H1 (cell line): ENCODE results near the gene SETX. TPM values are rescaled to one million over a fixed set of nuclear protein-coding genes. Genes with fewer than 3 reads are reported as not detected.

Source experiments
- CTCF ChIA-PET: fragments of 300-600 bp; sonication (Branson Sonifier 250); formaldehyde crosslinking; loops from one replicate; lab custom pipeline; 2021; ENCODE audit not compliant: partially characterized antibody; lab: Charles Lee
- POLR2A ChIA-PET: fragments of 300-600 bp; sonication (Branson Sonifier 250); formaldehyde crosslinking; loops from one replicate; lab custom pipeline; 2021; ENCODE audit warnings: inconsistent platforms; ENCODE audit not compliant: partially characterized antibody; lab: Charles Lee
- DNase-seq, 2 experiments: peaks; one replicate each; pipeline versions ENCODE4 v3.0.0 to v3.0.0-alpha.2; 2010 to 2022; ENCODE audit warnings: low spot score in 2 of 2, low read depth in 1 of 2, mixed read lengths in 1 of 2
- FAIRE-seq: peaks from 2 replicates; lab custom pipeline; 2011; peaks lifted over from hg19 to GRCh38; lab: Jason Lieb, UNC
- H2AFZ ChIP-seq: 2 replicates; pipeline ENCODE4 v1.8.1; 2012; ENCODE audit warnings: low read length, inconsistent platforms
- H2AK5ac ChIP-seq: 2 replicates; pipeline ENCODE4 v1.6.1; 2013; ENCODE audit warnings: low read depth, low read length
- H2BK120ac ChIP-seq: replicated peaks from 2 replicates; pipeline ENCODE3; 2013; ENCODE audit warnings: low read depth, low read length, inconsistent platforms
- H2BK12ac ChIP-seq: 2 replicates; pipeline ENCODE4 v1.6.1; 2013; ENCODE audit warnings: low read depth, low read length
- H2BK15ac ChIP-seq: 2 replicates; pipeline ENCODE4 v1.6.1; 2013; ENCODE audit warnings: low read length
- H2BK20ac ChIP-seq: 2 replicates; pipeline ENCODE4 v1.6.1; 2013; ENCODE audit warnings: low read length
- H2BK5ac ChIP-seq: 2 replicates; pipeline ENCODE4 v1.6.1; 2013; ENCODE audit warnings: low read depth, low read length
- H3K14ac ChIP-seq: 2 replicates; pipeline ENCODE4 v1.6.1; 2013; ENCODE audit warnings: inconsistent platforms; ENCODE audit not compliant: insufficient read length
- H3K18ac ChIP-seq: 2 replicates; pipeline ENCODE4 v1.6.1; 2013; ENCODE audit warnings: low read length; ENCODE audit errors: extremely low read depth
- H3K23ac ChIP-seq: 2 replicates; pipeline ENCODE4 v1.6.1; 2013; ENCODE audit warnings: inconsistent platforms; ENCODE audit not compliant: insufficient read length
- H3K23me2 ChIP-seq: 2 replicates; pipeline ENCODE4 v1.6.1; 2013; ENCODE audit warnings: low read depth, low read length
- H3K27ac ChIP-seq: 2 replicates; pipeline ENCODE4 v1.6.1; 2011; ENCODE audit warnings: low read depth, low read length, inconsistent platforms
- H3K27me3 ChIP-seq, 4 experiments: replicated peaks in 1 of 4; 1 replicate in 1 of 4; 2 replicates in 3 of 4; pipeline versions ENCODE4 v1.6.1 to v1.8.1; 2011 to 2013; ENCODE audit warnings: low read length in 3 of 4, mild to moderate bottlenecking in 3 of 4, inconsistent platforms in 2 of 4, mixed read lengths in 2 of 4, moderate library complexity in 1 of 4; ENCODE audit not compliant: control insufficient read depth in 3 of 4, insufficient read depth in 3 of 4; ENCODE audit errors: extremely low read depth in 1 of 4
- H3K36me3 ChIP-seq, 4 experiments: 2 replicates each; pipeline versions ENCODE4 v1.6.1 to v1.8.1; 2011 to 2013; ENCODE audit warnings: mild to moderate bottlenecking in 4 of 4, low read length in 3 of 4, moderate library complexity in 2 of 4, control low read depth in 1 of 4, inconsistent platforms in 1 of 4; ENCODE audit not compliant: insufficient read depth in 4 of 4, control insufficient read depth in 2 of 4
- H3K4ac ChIP-seq: replicated peaks from 2 replicates; pipeline ENCODE3; 2013; ENCODE audit warnings: low read length, low read depth, mixed read lengths, inconsistent platforms; ENCODE audit not compliant: insufficient read length
- H3K4me1 ChIP-seq, 4 experiments: replicated peaks in 1 of 4; 1 replicate in 1 of 4; 2 replicates in 3 of 4; pipeline versions ENCODE4 v1.6.1 to v1.8.1; 2011 to 2013; ENCODE audit warnings: low read length in 3 of 4, inconsistent platforms in 2 of 4, mixed read lengths in 1 of 4; ENCODE audit not compliant: insufficient read depth in 4 of 4, control insufficient read depth in 3 of 4
- H3K4me2 ChIP-seq, 2 experiments: 2 replicates each; pipeline versions ENCODE4 v1.6.1 to v1.8.1; 2011 to 2013; ENCODE audit warnings: low read depth in 2 of 2, low read length in 2 of 2, control low read depth in 1 of 2, inconsistent platforms in 1 of 2, mild to moderate bottlenecking in 1 of 2; ENCODE audit not compliant: insufficient read depth in 1 of 2
- H3K4me3 ChIP-seq, 4 experiments: fragments of 200-600, 300-600 bp in 1 of 4; sonication (generic), shearing (Covaris generic), sonication (Bioruptor Twin) in 1 of 4; 2 replicates each; pipeline versions ENCODE4 v1.5.1 to v1.8.1; 2011 to 2016; ENCODE audit warnings: low read length in 4 of 4, low read depth in 3 of 4, control low read depth in 2 of 4, inconsistent platforms in 2 of 4, mild to moderate bottlenecking in 2 of 4, mixed read lengths in 1 of 4, moderate library complexity in 1 of 4; ENCODE audit not compliant: insufficient read depth in 2 of 4; ENCODE audit errors: extremely low read depth in 1 of 4
- H3K56ac ChIP-seq: replicated peaks from 2 replicates; pipeline ENCODE3; 2013; ENCODE audit warnings: low read depth, mild to moderate bottlenecking, mixed read lengths, low read length, inconsistent platforms; ENCODE audit not compliant: insufficient read length
- H3K79me1 ChIP-seq: 2 replicates; pipeline ENCODE4 v1.6.1; 2013; ENCODE audit warnings: low read depth, low read length, control low read depth
- H3K79me2 ChIP-seq, 2 experiments: 2 replicates each; pipeline versions ENCODE4 v1.6.1 to v1.8.1; 2012 to 2013; ENCODE audit warnings: low read length in 2 of 2, mild to moderate bottlenecking in 2 of 2, inconsistent platforms in 1 of 2; ENCODE audit not compliant: insufficient read depth in 2 of 2, control insufficient read depth in 1 of 2
- H3K9ac ChIP-seq, 4 experiments: replicated peaks in 1 of 4; 1 replicate in 1 of 4; 2 replicates in 3 of 4; pipeline versions ENCODE4 v1.6.1 to v1.8.1; 2011 to 2013; ENCODE audit warnings: low read depth in 3 of 4, low read length in 3 of 4, control low read depth in 2 of 4, mild to moderate bottlenecking in 2 of 4, moderate library complexity in 2 of 4, inconsistent platforms in 1 of 4; ENCODE audit errors: extremely low read depth in 1 of 4
- H3K9me3 ChIP-seq, 2 experiments: 2 replicates each; pipeline versions ENCODE4 v1.6.1 to v1.8.1; 2012 to 2013; ENCODE audit warnings: mild to moderate bottlenecking in 2 of 2, moderate library complexity in 2 of 2, control low read depth in 1 of 2, inconsistent platforms in 1 of 2, low read depth in 1 of 2, low read length in 1 of 2, mixed read lengths in 1 of 2; ENCODE audit not compliant: insufficient read depth in 2 of 2
- H4K20me1 ChIP-seq, 2 experiments: replicated peaks in 1 of 2; 2 replicates each; pipeline versions ENCODE3 to v1.8.1; 2011 to 2013; ENCODE audit warnings: inconsistent platforms in 2 of 2, low read length in 2 of 2, mild to moderate bottlenecking in 1 of 2; ENCODE audit not compliant: insufficient read depth in 2 of 2, control insufficient read depth in 1 of 2
- H4K5ac ChIP-seq: 2 replicates; pipeline ENCODE4 v1.6.1; 2013; ENCODE audit warnings: low read length, low read depth, mixed read lengths, inconsistent platforms; ENCODE audit not compliant: insufficient read length
- H4K8ac ChIP-seq: 2 replicates; pipeline ENCODE4 v1.8.0; 2013; ENCODE audit warnings: mild to moderate bottlenecking, moderate library complexity, low read length, inconsistent platforms; ENCODE audit not compliant: insufficient read depth; ENCODE audit errors: extremely low read depth
- H4K91ac ChIP-seq: replicated peaks from 2 replicates; pipeline ENCODE3; 2013; ENCODE audit warnings: low read length, mixed read lengths, inconsistent platforms; ENCODE audit not compliant: insufficient read length
- BCL11A ChIP-seq, 2 experiments: IDR thresholded peaks; one replicate each; pipeline ENCODE4 v1.6.1; 2011; ENCODE audit warnings: low read depth in 2 of 2, low read length in 2 of 2, mild to moderate bottlenecking in 2 of 2
- GABPA ChIP-seq: IDR thresholded peaks from 2 replicates; pipeline ENCODE4 v1.6.1; 2011; ENCODE audit warnings: mild to moderate bottlenecking, low read length, moderate library complexity, borderline replicate concordance; ENCODE audit not compliant: insufficient read depth
- GTF2F1 ChIP-seq: IDR thresholded peaks from 2 replicates; pipeline ENCODE4 v1.6.1; 2012; ENCODE audit warnings: low read depth, low read length, improper control_type of control experiment, borderline replicate concordance
- JUN ChIP-seq: IDR thresholded peaks from 2 replicates; pipeline ENCODE4 v1.6.1; 2011; ENCODE audit warnings: low read depth, mild to moderate bottlenecking, improper control_type of control experiment, low read length
- WGBS, 2 experiments: shearing (Covaris generic) in 1 of 2; methylation state at CpG; one replicate each; pipeline versions ENCODE4 v1.1.6 to v1.1.7; 2013 to 2015; ENCODE audit warnings: low lambda C conversion rate in 2 of 2, mixed read lengths in 2 of 2, inconsistent platforms in 1 of 2, low coverage in 1 of 2, missing lambda C conversion rate in 1 of 2; ENCODE audit not compliant: insufficient replicate concordance in 2 of 2, insufficient coverage in 1 of 2, insufficient read length in 1 of 2; ENCODE audit errors: extremely low coverage in 1 of 2, missing lambda C conversion rate in 1 of 2; 5-methylcytosine and 5-hydroxymethylcytosine counted together
- polyA plus RNA-seq, 7 experiments: library from polyadenylated mRNA; depleted of rRNA in 3 of 7; stranded (reverse) in 5 of 7; unstranded in 2 of 7; fragments of >200 nt in 5 of 7; fragments of 200-250 nt in 2 of 7; gene quantifications; 1 replicate in 5 of 7; 2 replicates in 1 of 7; 4 replicates in 1 of 7; pipeline versions ENCODE4 v1.2.1 to v1.2.3, GENCODE V29; 2011 to 2013; ENCODE audit warnings: missing spikeins in 2 of 7, mixed read lengths in 2 of 7
- total RNA-seq: library from RNA; stranded (reverse); fragmentation: NEBNext Ultra II Directional; extraction: Animal tissue kit (Norgen Biotek cat#: 25700); gene quantifications from 2 replicates; pipeline ENCODE4 v1.2.1, GENCODE V29; 2021

The SETX gene
- total and polyA plus RNA-seq, 2 of the 8 experiments (the other 6 are each of a cell fraction or from before 2014, with no cell fraction given), result 15.1 to 37.9 TPM

DNA sequence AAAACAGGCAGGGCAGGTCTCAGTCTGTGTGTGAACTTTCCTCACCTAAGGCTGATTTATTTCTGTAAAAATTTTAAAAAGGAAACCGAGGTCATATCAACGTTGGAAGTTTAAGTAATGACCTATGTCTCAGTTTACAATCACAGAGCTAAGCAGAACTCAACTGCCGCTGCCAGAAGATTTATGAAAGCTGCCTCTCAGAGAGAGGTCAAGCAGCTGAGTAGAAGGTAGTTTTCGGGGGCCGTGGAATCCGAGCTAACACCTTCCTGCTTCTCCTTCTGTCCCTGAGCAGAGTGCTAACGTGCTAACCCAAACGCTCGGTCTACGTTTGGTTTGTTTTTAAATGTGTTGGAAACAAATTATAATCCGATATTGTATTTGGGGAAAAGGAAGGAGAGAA lies 40.8 kb upstream of the SETX start:
- Histone ChIP-seq H3K9ac (no peak overlapping the region), H2BK12ac (no peak overlapping the region), H3K79me1 (no peaks in the 10 kb centered on the region), H3K4me1 (no peaks in the 10 kb centered on the region), H3K4ac (no peak overlapping the region), H3K27me3 (no peaks in the 10 kb centered on the region), H4K20me1 (no peaks in the 10 kb centered on the region), H3K14ac (no peak overlapping the region), H2BK5ac (no peak overlapping the region), H3K18ac (no peak overlapping the region), H2AFZ (no peak overlapping the region), H3K23ac (no peak overlapping the region), H4K5ac (no peak overlapping the region), H3K27ac (no peak overlapping the region), H3K4me3 (no peak overlapping the region), H3K23me2 (no peaks in the 10 kb centered on the region), H2BK15ac (no peak overlapping the region), H4K91ac (no peak overlapping the region), H3K56ac (no peak overlapping the region), H3K79me2 (no peaks in the 10 kb centered on the region), H4K8ac (no peak overlapping the region), H3K9me3 (no peaks in the 10 kb centered on the region), H3K36me3 (peaks cover 36 to 81% (median 67%) of the 10 kb centered on the region in 4 experiments), H2AK5ac (no peak overlapping the region), H2BK120ac (no peak overlapping the region), H2BK20ac (no peak overlapping the region), H3K4me2 (no peak overlapping the region)
- 87 to 100% methylated on average over 1 to 11 of the region's 11 CpGs for WGBS, 2 experiments
- POLR2A ChIA-PET, result interaction anchor here (1.4 kb wide), 1 partner anchor 9 kb away, joined by 5 read pairs; no protein-coding TSS in a partner anchor
- no peak for FAIRE-seq
- TF ChIP-seq BCL11A (IDR thresholded peaks at IDR 0.05; ENCODE audit: low read depth in 2 of 2, low read length in 2 of 2), result no peak
- no peak for TF ChIP-seq GTF2F1
- TF ChIP-seq GABPA, result no peak
- no peak for TF ChIP-seq JUN
- DNase-seq, result no peak
- CTCF ChIA-PET, result interaction anchor here (1.0 kb wide), 1 partner anchor 255 kb away, joined by 3 read pairs; no protein-coding TSS in a partner anchor
